ENCODE measurements around the gene KCNK13.
A peak's percentile ranks its signal among the peaks of the same experiment; 100 is the strongest.

Gene KCNK13

GRCh38 chr14:90061685-90062126 is at the start of gene KCNK13:
Gene KCNK13, plus strand, starts transcription at chr14:90061994. Its CDS starts 212 bp downstream, at chr14:90062206.
- Histone ChIP-seq H3K36me3 (ENCODE audit: control insufficient read depth in 2 of 2, insufficient read depth in 1 of 2, low read length in 2 of 2) (no peaks in the 10 kb centered on the region), H3K9me3 (ENCODE audit: control insufficient read depth, insufficient read depth, low read depth, low read length) (no peaks in the 10 kb centered on the region), H3K4me3 (ENCODE audit: low read depth, low read length) (peak within 1 kb of the TSS; percentile 50), H3K4me1 (ENCODE audit: control insufficient read depth, insufficient read depth, low read length) (no peaks in the 10 kb centered on the region; the same call in 1 of the 2 replicates), H3K27ac (ENCODE audit: extremely low read depth, low read depth, low read length) (no peak within 1 kb of the TSS)
- POLR2A ChIA-PET: interaction anchor here (0.9 to 2.0 kb wide), 2 partner anchors 102 to 106 kb away, joined by 4 to 6 read pairs; partner anchors contain the start of gene TDP1
- CTCF ChIA-PET: no interaction called here
- TF ChIP-seq GLIS2 (tag by site-specific recombination; IDR thresholded peaks at IDR 0.05) (peak; percentile 35; the same call in 1 of the 2 replicates), ZSCAN18 (tag by site-specific recombination; IDR thresholded peaks at IDR 0.05) (no peak), HOXC10 (CRISPR knock-in tag; IDR thresholded peaks at IDR 0.05) (no peak), ZNF10 (tag by site-specific recombination; IDR thresholded peaks at IDR 0.05) (no peak), GLI2 (tag by site-specific recombination; IDR thresholded peaks at IDR 0.05; ENCODE audit: borderline replicate concordance, low read depth) (no peak), ZBTB44 (tag by site-specific recombination; IDR thresholded peaks at IDR 0.05) (no peak), REPIN1 (tag by site-specific recombination; IDR thresholded peaks at IDR 0.05; ENCODE audit: low read depth) (no peak), ZNF544 (tag by site-specific recombination; IDR thresholded peaks at IDR 0.05) (no peak), ZNF692 (tag by site-specific recombination; IDR thresholded peaks at IDR 0.05) (peak; percentile 13; the same call in 1 of the 2 replicates), ZNF785 (tag by site-specific recombination; IDR thresholded peaks at IDR 0.05) (no peak), ZBTB6 (tag by site-specific recombination; IDR thresholded peaks at IDR 0.05) (no peak), ZNF302 (tag by site-specific recombination; IDR thresholded peaks at IDR 0.05; ENCODE audit: low read depth) (no peak), ZNF16 (tag by site-specific recombination; IDR thresholded peaks at IDR 0.05; ENCODE audit: low read depth) (no peak), PRDM1 (tag by site-specific recombination; IDR thresholded peaks at IDR 0.05) (no peak), ZNF426 (tag by site-specific recombination; IDR thresholded peaks at IDR 0.05) (no peak), ZNF529 (tag by site-specific recombination; IDR thresholded peaks at IDR 0.05; ENCODE audit: insufficient replicate concordance) (no peak), ZNF37A (tag by site-specific recombination; IDR thresholded peaks at IDR 0.05) (no peak), ZNF214 (tag by site-specific recombination; IDR thresholded peaks at IDR 0.05; ENCODE audit: borderline replicate concordance) (no peak), ZNF398 (tag by site-specific recombination; IDR thresholded peaks at IDR 0.05) (no peak), YY1 (tag by site-specific recombination; IDR thresholded peaks at IDR 0.05) (no peak), ZNF580 (tag by site-specific recombination; IDR thresholded peaks at IDR 0.05) (no peak), ZNF585B (tag by site-specific recombination; IDR thresholded peaks at IDR 0.05) (no peak), ZNF280D (tag by site-specific recombination; IDR thresholded peaks at IDR 0.05) (no peak), ZBTB17 (tag by site-specific recombination; IDR thresholded peaks at IDR 0.05) (no peak), PRDM6 (tag by site-specific recombination; IDR thresholded peaks at IDR 0.05) (no peak), ZNF174 (tag by site-specific recombination; IDR thresholded peaks at IDR 0.05) (no peak)

All from HEK293 (cell line).